Measurements from ENCODE around the gene CSAG1.
"Not testable (repeated sequence)": the region's sequence is repeated elsewhere in the genome, so short reads cannot be mapped to it uniquely, and the experiment has no call there.

The CSAG1 gene

DNA sequence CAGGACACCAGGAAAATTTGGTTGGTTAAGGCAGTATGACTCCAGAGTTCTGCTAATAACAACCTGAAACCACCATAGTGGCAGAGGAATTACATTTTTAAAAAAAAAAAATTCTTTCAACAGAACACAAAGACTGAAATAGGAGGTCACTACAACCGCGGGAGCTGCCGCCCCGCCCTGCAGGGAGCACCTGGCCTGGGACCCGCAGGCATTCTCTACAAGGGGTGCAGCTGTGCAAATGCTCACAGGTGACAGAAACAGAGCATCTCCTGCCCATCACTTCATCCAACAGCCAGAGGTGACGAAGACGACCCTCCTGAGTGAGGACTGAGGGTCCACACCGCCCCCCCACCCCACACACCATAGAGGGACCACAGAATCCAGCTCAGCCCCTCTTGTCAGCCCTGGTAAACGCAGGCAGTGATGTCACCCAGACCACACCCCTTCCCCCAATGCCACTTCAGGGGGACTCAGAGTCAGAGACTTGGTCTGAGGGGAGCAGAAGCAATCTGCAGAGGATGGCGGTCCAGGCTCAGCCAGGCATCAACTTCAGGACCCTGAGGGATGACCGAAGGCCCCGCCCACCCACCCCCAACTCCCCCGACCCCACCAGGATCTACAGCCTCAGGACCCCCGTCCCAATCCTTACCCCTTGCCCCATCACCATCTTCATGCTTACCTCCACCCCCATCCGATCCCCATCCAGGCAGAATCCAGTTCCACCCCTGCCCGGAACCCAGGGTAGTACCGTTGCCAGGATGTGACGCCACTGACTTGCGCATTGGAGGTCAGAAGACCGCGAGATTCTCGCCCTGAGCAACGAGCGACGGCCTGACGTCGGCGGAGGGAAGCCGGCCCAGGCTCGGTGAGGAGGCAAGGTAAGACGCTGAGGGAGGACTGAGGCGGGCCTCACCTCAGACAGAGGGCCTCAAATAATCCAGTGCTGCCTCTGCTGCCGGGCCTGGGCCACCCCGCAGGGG lies 35.3 kb downstream of the CSAG1 start, which contains the start of gene MAGEA3:
Gene MAGEA3, plus strand, starts transcription at position 843 of the 980 bp plus-strand sequence. CDS start 2,039 bp downstream, outside the sequence.
- DNase-seq = not testable (repeated sequence)

DNA sequence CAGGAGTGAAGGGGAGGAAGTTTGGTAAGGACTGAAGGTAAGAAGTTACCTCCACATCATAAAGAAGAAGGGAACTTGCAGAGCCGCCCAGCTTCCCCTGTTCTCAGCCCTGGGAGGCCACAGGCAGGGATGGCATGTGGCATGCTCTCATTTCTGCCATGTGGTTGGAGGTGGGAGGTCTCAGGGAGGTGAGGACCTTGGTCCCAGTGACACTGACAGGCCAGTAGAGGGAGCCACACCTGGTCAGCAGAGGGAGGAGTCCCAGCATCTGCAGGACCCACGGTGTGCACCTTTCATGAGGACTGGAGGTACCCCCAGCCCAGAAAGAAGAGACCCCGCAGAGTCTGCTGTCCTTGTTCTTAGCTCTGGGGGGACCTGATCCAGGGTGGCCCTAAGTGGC lies 52.5 kb downstream of the CSAG1 start:
- DNase-seq = not testable (repeated sequence)
